ENCODE data around the gene BTNL9.
"Not testable (repeated sequence)": the region's sequence is repeated elsewhere in the genome, so short reads cannot be mapped to it uniquely, and the experiment has no call there.

BTNL9 gene

GRCh38 chr5:181039931-181040630, at the start of gene BTNL9:
BTNL9 (plus strand) TSS chr5:181040266; CDS start chr5:181045490, 5,224 bp downstream.
- DNase-seq, result no peak

- DNase-seq, result no peak
These were observed 49.2 kb upstream of the BTNL9 start for GRCh38 chr5:180990882-180991242.

GRCh38 chr5:181001947-181002346, 38.1 kb upstream of the BTNL9 start:
- DNase-seq, result no peak

- DNase-seq, result no peak
These were observed 34.3 kb upstream of the BTNL9 start for GRCh38 chr5:181005791-181006190.

GRCh38 chr5:181008136-181008535, 31.9 kb upstream of the BTNL9 start:
- DNase-seq, result no peak

- not testable (repeated sequence) for DNase-seq
These were observed 30.0 kb upstream of the BTNL9 start for GRCh38 chr5:181010018-181010417.

- DNase-seq, result not testable (repeated sequence)
These were observed 25.4 kb upstream of the BTNL9 start for GRCh38 chr5:181014654-181015053.

- DNase-seq, result not testable (repeated sequence)
These were observed 22.6 kb upstream of the BTNL9 start for GRCh38 chr5:181017448-181017847.

- no peak for DNase-seq
These were observed 19.4 kb upstream of the BTNL9 start for GRCh38 chr5:181020688-181021087.

- DNase-seq, result no peak
These were observed 15.6 kb upstream of the BTNL9 start for GRCh38 chr5:181024245-181025064.

- no peak for DNase-seq
These were observed 12.5 kb upstream of the BTNL9 start for GRCh38 chr5:181027452-181028031.

- no peak for DNase-seq
These were observed 11.8 kb upstream of the BTNL9 start for GRCh38 chr5:181028032-181028819.

- no peak for DNase-seq
These were observed 8.3 kb upstream of the BTNL9 start for GRCh38 chr5:181031716-181032115.

GRCh38 chr5:181035991-181036815, 3.9 kb upstream of the BTNL9 start:
- no peak for DNase-seq

- no peak for DNase-seq
These were observed 3.2 kb upstream of the BTNL9 start for GRCh38 chr5:181036816-181037364.

- no peak for DNase-seq
These were observed 2.7 kb upstream of the BTNL9 start for GRCh38 chr5:181037365-181037861.

GRCh38 chr5:181039471-181039870, 595 bp upstream of the BTNL9 start:
- DNase-seq, result no peak

- DNase-seq, result no peak
These were observed 522 bp downstream of the BTNL9 start for GRCh38 chr5:181040631-181040945.

GRCh38 chr5:181041043-181041442, 977 bp downstream of the BTNL9 start:
- DNase-seq, result no peak

GRCh38 chr5:181042036-181042713, 2.1 kb downstream of the BTNL9 start:
- no peak for DNase-seq

GRCh38 chr5:181042722-181043121, 2.7 kb downstream of the BTNL9 start:
- DNase-seq, result no peak

All from EL (cell line).